Measurements from ENCODE around the gene ZNF580. TPM values are rescaled to one million over a fixed set of nuclear protein-coding genes. Genes with fewer than 3 reads are reported as not detected.

ZNF580 gene
- total RNA-seq, 2 experiments from 2014 or later, result 24.4 to 50.0 TPM

GRCh38 chr19:55653651-55654322 lies 13.0 kb downstream of the ZNF580 start:
- H3K4me3 ChIP-seq (ENCODE audit: low read depth, low read length, poor library complexity, severe bottlenecking), result peak overlapping the region; percentile 87
- TSS peak; percentile 73 for BruUV-seq (replicated peaks)
- peak overlapping the region; percentile 20; the same call in 1 of the 2 replicates for H2AFZ ChIP-seq (ENCODE audit: low read length)
- peaks cover 29% of the 10 kb centered on the region for H4K20me1 ChIP-seq (ENCODE audit: insufficient read depth, low read length)
- POLR2A ChIA-PET, result interaction anchor here (0.6 to 1.1 kb wide), 6 partner anchors 8 to 176 kb away, joined by 3 to 4 read pairs (median 3); partner anchors contain the start of genes ZNF581 and ZNF784
- H3K9me2 ChIP-seq (ENCODE audit: insufficient read depth, low read length), result no peaks in the 10 kb centered on the region
- H3K4me1 ChIP-seq (ENCODE audit: insufficient read depth, low read length, poor library complexity, severe bottlenecking), result peaks cover 29% of the 10 kb centered on the region
- TF ChIP-seq EZH2phosphoT487 (IDR thresholded peaks at IDR 0.05; ENCODE audit: borderline replicate concordance, low read depth, low read length), result no peak
- TF ChIP-seq, protein P1, sequence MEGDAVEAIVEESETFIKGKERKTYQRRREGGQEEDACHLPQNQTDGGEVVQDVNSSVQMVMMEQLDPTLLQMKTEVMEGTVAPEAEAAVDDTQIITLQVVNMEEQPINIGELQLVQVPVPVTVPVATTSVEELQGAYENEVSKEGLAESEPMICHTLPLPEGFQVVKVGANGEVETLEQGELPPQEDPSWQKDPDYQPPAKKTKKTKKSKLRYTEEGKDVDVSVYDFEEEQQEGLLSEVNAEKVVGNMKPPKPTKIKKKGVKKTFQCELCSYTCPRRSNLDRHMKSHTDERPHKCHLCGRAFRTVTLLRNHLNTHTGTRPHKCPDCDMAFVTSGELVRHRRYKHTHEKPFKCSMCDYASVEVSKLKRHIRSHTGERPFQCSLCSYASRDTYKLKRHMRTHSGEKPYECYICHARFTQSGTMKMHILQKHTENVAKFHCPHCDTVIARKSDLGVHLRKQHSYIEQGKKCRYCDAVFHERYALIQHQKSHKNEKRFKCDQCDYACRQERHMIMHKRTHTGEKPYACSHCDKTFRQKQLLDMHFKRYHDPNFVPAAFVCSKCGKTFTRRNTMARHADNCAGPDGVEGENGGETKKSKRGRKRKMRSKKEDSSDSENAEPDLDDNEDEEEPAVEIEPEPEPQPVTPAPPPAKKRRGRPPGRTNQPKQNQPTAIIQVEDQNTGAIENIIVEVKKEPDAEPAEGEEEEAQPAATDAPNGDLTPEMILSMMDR (conservative IDR thresholded peaks at IDR 0.05; ENCODE audit: low read length), result peak; percentile 96
- peaks cover 40% of the 10 kb centered on the region for H3K79me2 ChIP-seq (ENCODE audit: insufficient read depth, low read depth, low read length)
- peak; percentile 98 for DNase-seq (ENCODE audit: low spot score)
- no peaks in the 10 kb centered on the region for H3K9me3 ChIP-seq (ENCODE audit: low read length)
- peak overlapping the region; percentile 67 for H3K4me2 ChIP-seq (ENCODE audit: low read length)
- intact Hi-C loops (cut with micrococcal nuclease; ENCODE audit: unreplicated experiment), result loop anchor here (2.0 kb wide), 1 partner anchor 25 kb away; no protein-coding TSS in a partner anchor
- peak overlapping the region; percentile 90 for H3K27ac ChIP-seq (ENCODE audit: low read depth, low read length, poor library complexity, severe bottlenecking)
- CTCF ChIA-PET (ENCODE audit: unreplicated experiment), result interaction anchor here (0.6 to 1.6 kb wide), 2 partner anchors 13 to 21 kb away, joined by 3 to 4 read pairs; partner anchors contain the start of gene ZNF580
- peaks cover 64% of the 10 kb centered on the region for H3K36me3 ChIP-seq (ENCODE audit: insufficient read depth, low read length)

GRCh38 chr19:55654323-55654867 lies 13.6 kb downstream of the ZNF580 start:
- Histone ChIP-seq H3K9me2 (ENCODE audit: insufficient read depth, low read length) (no peaks in the 10 kb centered on the region), H4K20me1 (ENCODE audit: insufficient read depth, low read length) (peaks cover 35% of the 10 kb centered on the region), H2AFZ (ENCODE audit: low read length) (peak overlapping the region; percentile 20; the same call in 1 of the 2 replicates), H3K27ac (ENCODE audit: low read depth, low read length, poor library complexity, severe bottlenecking) (peak overlapping the region; percentile 90), H3K4me2 (ENCODE audit: low read length) (peak overlapping the region; percentile 68), H3K79me2 (ENCODE audit: insufficient read depth, low read depth, low read length) (peaks cover 43% of the 10 kb centered on the region), H3K9me3 (ENCODE audit: low read length) (no peaks in the 10 kb centered on the region), H3K4me1 (ENCODE audit: insufficient read depth, low read length, poor library complexity, severe bottlenecking) (peaks cover 29% of the 10 kb centered on the region), H3K4me3 (ENCODE audit: low read depth, low read length, poor library complexity, severe bottlenecking) (peak overlapping the region; percentile 87), H3K36me3 (ENCODE audit: insufficient read depth, low read length) (peaks cover 70% of the 10 kb centered on the region)
- intact Hi-C loops (cut with micrococcal nuclease; ENCODE audit: unreplicated experiment), result loop anchor here (2.0 kb wide), 1 partner anchor 24 kb away; no protein-coding TSS in a partner anchor
- TF ChIP-seq, protein P1 (conservative IDR thresholded peaks at IDR 0.05; ENCODE audit: low read length), result no peak
- no peak for TF ChIP-seq EZH2phosphoT487 (IDR thresholded peaks at IDR 0.05; ENCODE audit: borderline replicate concordance, low read depth, low read length)
- ChIA-PET CTCF (ENCODE audit: unreplicated experiment) (interaction anchor here (0.6 to 1.6 kb wide), 3 partner anchors 21 to 186 kb away, joined by 3 to 5 read pairs (median 3); no protein-coding TSS in a partner anchor), POLR2A (interaction anchor here (0.6 to 1.1 kb wide), 6 partner anchors 9 to 176 kb away, joined by 3 to 4 read pairs (median 3); partner anchors contain the start of genes ZNF581 and ZNF784)
- DNase-seq (ENCODE audit: low spot score), result peak; percentile 100
- no TSS peak for BruUV-seq (replicated peaks)

Data from OCI-LY7 (cell line).